WTC11 (cell line): ENCODE measurements around the gene DOCK7. TPM values are rescaled to one million over a fixed set of nuclear protein-coding genes. Genes with fewer than 3 reads are reported as not detected.

ENCODE experiments used
- ATAC-seq: fragments of 200-7000 bp; cut with Tn5 transposase; 2 replicates; pipeline ENCODE4 v1.10.0; 2021; ENCODE audit warnings: mild to moderate bottlenecking, moderate library complexity
- CTCF ChIA-PET: fragments of 300-600 bp; sonication (Branson Sonifier 250); formaldehyde crosslinking; loops from one replicate; lab custom pipeline; 2021; ENCODE audit warnings: antibody characterized with exemption; lab: Charles Lee
- POLR2A ChIA-PET: fragments of 350-600 bp; sonication (Branson Sonifier 250); formaldehyde crosslinking; loops from one replicate; lab custom pipeline; 2021; ENCODE audit warnings: antibody characterized with exemption; lab: Charles Lee
- DNase-seq: peaks from one replicate; pipeline ENCODE4 v3.0.0; 2021; ENCODE audit warnings: low spot score
- H3K27ac Mint-ChIP-seq: 2 replicates; pipeline ENCODE4 v1.8.0; 2021; ENCODE audit warnings: mixed read lengths
- H3K27me3 Mint-ChIP-seq: 2 replicates; pipeline ENCODE4 v1.8.0; 2021; ENCODE audit warnings: low read depth, mild to moderate bottlenecking, moderate library complexity, mixed read lengths
- H3K36me3 Mint-ChIP-seq: 2 replicates; pipeline ENCODE4 v1.8.0; 2021; ENCODE audit warnings: mixed read lengths
- H3K4me1 Mint-ChIP-seq: 2 replicates; pipeline ENCODE4 v1.8.0; 2022; ENCODE audit warnings: mixed read lengths
- H3K4me3 Mint-ChIP-seq: 2 replicates; pipeline ENCODE4 v1.8.0; 2021; ENCODE audit warnings: mild to moderate bottlenecking, moderate library complexity, mixed read lengths
- H3K9me3 Mint-ChIP-seq: 2 replicates; pipeline ENCODE4 v1.8.0; 2021; ENCODE audit warnings: mixed read lengths
- ATF1 ChIP-seq: sonication (generic); formaldehyde crosslinking; IDR thresholded peaks from 2 replicates; pipeline ENCODE4 v1.8.1; 2023; ENCODE audit warnings: mild to moderate bottlenecking, moderate library complexity, missing genetic modification reagents
- ATF2 ChIP-seq: sonication (generic); formaldehyde crosslinking; IDR thresholded peaks from 2 replicates; pipeline ENCODE4 v1.8.1; 2022; ENCODE audit warnings: low read depth, missing genetic modification reagents, borderline replicate concordance
- ATF6 ChIP-seq: sonication (generic); formaldehyde crosslinking; IDR thresholded peaks from 2 replicates; pipeline ENCODE4 v1.8.1; 2023; ENCODE audit warnings: mild to moderate bottlenecking, missing genetic modification reagents
- CREB1 ChIP-seq: sonication (generic); formaldehyde crosslinking; IDR thresholded peaks from 2 replicates; pipeline ENCODE4 v1.8.0; 2023; ENCODE audit warnings: mild to moderate bottlenecking, missing genetic modification reagents
- CREM ChIP-seq: sonication (generic); formaldehyde crosslinking; IDR thresholded peaks from 2 replicates; pipeline ENCODE4 v1.8.1; 2022; ENCODE audit warnings: mild to moderate bottlenecking, missing genetic modification reagents, moderate library complexity
- ESRRA ChIP-seq: sonication (generic); formaldehyde crosslinking; IDR thresholded peaks from 2 replicates; pipeline ENCODE4 v1.8.1; 2022; ENCODE audit warnings: mild to moderate bottlenecking, missing genetic modification reagents, borderline replicate concordance
- ETV6 ChIP-seq: sonication (generic); formaldehyde crosslinking; IDR thresholded peaks from 2 replicates; pipeline ENCODE4 v1.8.1; 2022; ENCODE audit warnings: mild to moderate bottlenecking, missing genetic modification reagents
- FOXJ3 ChIP-seq: sonication (generic); formaldehyde crosslinking; IDR thresholded peaks from 2 replicates; pipeline ENCODE4 v1.9.0; 2021; ENCODE audit warnings: missing genetic modification reagents, mild to moderate bottlenecking, borderline replicate concordance
- HMGA2 ChIP-seq: fragments of 250-450 bp; sonication (Bioruptor Pico); IDR thresholded peaks from 2 replicates; pipeline ENCODE4 v1.4.0; 2021; ENCODE audit warnings: mild to moderate bottlenecking, moderate library complexity
- JUN ChIP-seq: sonication (generic); formaldehyde crosslinking; IDR thresholded peaks from 2 replicates; pipeline ENCODE4 v1.8.0; 2023; ENCODE audit warnings: mild to moderate bottlenecking, missing genetic modification reagents
- NFATC4 ChIP-seq: fragments of 250-450 bp; sonication (Bioruptor Pico); IDR thresholded peaks from 2 replicates; pipeline ENCODE4 v1.9.0; 2021; ENCODE audit warnings: mild to moderate bottlenecking
- NFYB ChIP-seq: sonication (generic); formaldehyde crosslinking; conservative IDR thresholded peaks from 2 replicates; pipeline ENCODE4 v1.8.0; 2022; ENCODE audit warnings: low read depth, missing genetic modification reagents
- PREB ChIP-seq: sonication (generic); formaldehyde crosslinking; IDR thresholded peaks from 2 replicates; pipeline ENCODE4 v1.8.1; 2022; ENCODE audit warnings: mild to moderate bottlenecking, missing genetic modification reagents, moderate library complexity, borderline replicate concordance
- TEAD1 ChIP-seq: sonication (generic); formaldehyde crosslinking; IDR thresholded peaks from 2 replicates; pipeline ENCODE4 v1.8.0; 2022; ENCODE audit warnings: mild to moderate bottlenecking, missing genetic modification reagents
- ZBTB21 ChIP-seq: sonication (generic); formaldehyde crosslinking; IDR thresholded peaks from 2 replicates; pipeline ENCODE4 v1.8.1; 2023; ENCODE audit warnings: mild to moderate bottlenecking, missing genetic modification reagents, borderline replicate concordance
- ZNF263 ChIP-seq: sonication (generic); formaldehyde crosslinking; IDR thresholded peaks from 2 replicates; pipeline ENCODE4 v1.8.1; 2022; ENCODE audit warnings: low read depth, mild to moderate bottlenecking, moderate library complexity, missing genetic modification reagents
- ZNF281 ChIP-seq: sonication (generic); formaldehyde crosslinking; IDR thresholded peaks from 2 replicates; pipeline ENCODE4 v1.8.0; 2023; ENCODE audit warnings: mild to moderate bottlenecking, missing genetic modification reagents
- ZNF396 ChIP-seq: fragments of 250-450 bp; sonication (Bioruptor Pico); IDR thresholded peaks from 2 replicates; pipeline ENCODE4 v1.8.0; 2021; ENCODE audit warnings: mild to moderate bottlenecking, moderate library complexity, borderline replicate concordance
- ZNF532 ChIP-seq: fragments of 250-450 bp; sonication (Bioruptor Pico); IDR thresholded peaks from 2 replicates; pipeline ENCODE4 v1.9.0; 2021; ENCODE audit warnings: mild to moderate bottlenecking, borderline replicate concordance
- ZSCAN18 ChIP-seq: fragments of 250-450 bp; sonication (Bioruptor Pico); IDR thresholded peaks from 2 replicates; pipeline ENCODE4 v2.1.2; 2022; ENCODE audit warnings: mild to moderate bottlenecking, moderate library complexity
- total RNA-seq: library from RNA; stranded (reverse); gene quantifications from 3 replicates; pipeline ENCODE4 v1.2.3, GENCODE V29; 2021

Gene DOCK7
- total RNA-seq, 1 experiment from 2014 or later = 34.2 TPM

- ATAC-seq = no peak
- Mint-ChIP-seq H3K9me3 (peaks cover 10% of the 10 kb centered on the region), H3K36me3 (peaks cover 10% of the 10 kb centered on the region), H3K4me3 (no peak overlapping the region), H3K27ac (no peak overlapping the region), H3K27me3 (no peaks in the 10 kb centered on the region), H3K4me1 (peaks cover 4% of the 10 kb centered on the region)
- CTCF ChIA-PET = no interaction called here
- no peak for DNase-seq
- POLR2A ChIA-PET = no interaction called here
- TF ChIP-seq PREB (CRISPR knock-in tag) (no peak), ESRRA (CRISPR knock-in tag) (no peak), ATF2 (CRISPR knock-in tag) (no peak), ZBTB21 (CRISPR knock-in tag) (no peak), JUN (CRISPR knock-in tag) (no peak), ATF6 (CRISPR knock-in tag) (no peak), FOXJ3 (no peak), NFYB (CRISPR knock-in tag) (no peak), CREB1 (CRISPR knock-in tag) (no peak), ZNF396 (CRISPR knock-in tag) (no peak), ZNF532 (CRISPR knock-in tag) (no peak)
- TF ChIP-seq, all 79 proteins: peak for 0
These were observed 114.5 kb downstream of the DOCK7 start for GRCh38 chr1:62573675-62574074.

- peaks cover 14% of the 10 kb centered on the region for H3K36me3 Mint-ChIP-seq
- DNase-seq (no peak), ATAC-seq (no peak)
- peaks cover 14% of the 10 kb centered on the region for H3K9me3 Mint-ChIP-seq
- TF ChIP-seq ETV6 (CRISPR knock-in tag) (no peak), NFATC4 (CRISPR knock-in tag) (no peak), ATF1 (no peak), HMGA2 (CRISPR knock-in tag) (no peak), TEAD1 (CRISPR knock-in tag) (no peak), ZNF281 (CRISPR knock-in tag) (no peak), ZNF263 (CRISPR knock-in tag) (no peak), CREM (CRISPR knock-in tag) (no peak), PREB (CRISPR knock-in tag) (no peak), ZSCAN18 (CRISPR knock-in tag) (no peak)
- H3K27ac Mint-ChIP-seq = no peak overlapping the region
- POLR2A ChIA-PET = no interaction called here
- peaks cover 4% of the 10 kb centered on the region for H3K4me1 Mint-ChIP-seq
- no peak overlapping the region for H3K4me3 Mint-ChIP-seq
- no peaks in the 10 kb centered on the region for H3K27me3 Mint-ChIP-seq
- CTCF ChIA-PET = no interaction called here
These were observed 115.7 kb downstream of the DOCK7 start for GRCh38 chr1:62572476-62572875.
